CD14-positive monocyte (primary cell): ENCODE results near the gene PSMB11. TPM values are rescaled to one million over a fixed set of nuclear protein-coding genes. Genes with fewer than 3 reads are reported as not detected.

Experiments used
- DNase-seq, 3 donors: peaks; one replicate each; pipeline ENCODE4 v3.0.0-alpha.2; 2011 to 2022
- H2AFZ ChIP-seq: 2 replicates; pipeline ENCODE4 v1.6.0; 2012; ENCODE audit warnings: mild to moderate bottlenecking, low read depth, low read length, inconsistent platforms; ENCODE audit not compliant: insufficient read depth, poor library complexity, severe bottlenecking
- H3K27ac ChIP-seq, 2 donors: 1 replicate in 1 of 2; 2 replicates in 1 of 2; pipeline ENCODE4 v1.5.1; 2012 to 2013; ENCODE audit warnings: low read length in 2 of 2, control low read depth in 1 of 2, inconsistent platforms in 1 of 2, low read depth in 1 of 2, mild to moderate bottlenecking in 1 of 2
- H3K27me3 ChIP-seq, 2 donors: one replicate each; pipeline versions ENCODE4 v1.6.0 to v1.6.1; 2011 to 2013; ENCODE audit warnings: low read length in 2 of 2; ENCODE audit not compliant: control insufficient read depth in 2 of 2, insufficient read depth in 2 of 2
- H3K36me3 ChIP-seq, 2 donors: replicated peaks in 1 of 2; 1 replicate in 1 of 2; 2 replicates in 1 of 2; pipeline versions ENCODE4 v1.5.1 to v1.6.1; 2012 to 2013; ENCODE audit warnings: low read length in 2 of 2, control low read depth in 1 of 2, inconsistent platforms in 1 of 2, mild to moderate bottlenecking in 1 of 2; ENCODE audit not compliant: insufficient read depth in 2 of 2, control insufficient read depth in 1 of 2
- H3K4me1 ChIP-seq, 2 donors: 1 replicate in 1 of 2; 2 replicates in 1 of 2; pipeline versions ENCODE4 v1.5.1 to v1.6.1; 2012 to 2013; ENCODE audit warnings: low read length in 2 of 2, control low read depth in 1 of 2, inconsistent platforms in 1 of 2, mild to moderate bottlenecking in 1 of 2, moderate library complexity in 1 of 2; ENCODE audit not compliant: insufficient read depth in 2 of 2, control insufficient read depth in 1 of 2
- H3K4me2 ChIP-seq: replicated peaks from 2 replicates; pipeline ENCODE3; 2012; ENCODE audit warnings: low read length, moderate library complexity, mild to moderate bottlenecking; ENCODE audit not compliant: poor library complexity, severe bottlenecking; ENCODE audit errors: extremely low read depth
- H3K4me3 ChIP-seq, 3 experiments: fragments of 200-600 bp in 1 of 3; sonication (generic) in 1 of 3; replicated peaks in 1 of 3; 1 replicate in 2 of 3; 2 replicates in 1 of 3; pipeline ENCODE4 v1.5.1; 2011 to 2013; ENCODE audit warnings: low read length in 3 of 3, mild to moderate bottlenecking in 3 of 3, control low read depth in 2 of 3, low read depth in 2 of 3, inconsistent platforms in 1 of 3, moderate library complexity in 1 of 3
- H3K79me2 ChIP-seq: 2 replicates; pipeline ENCODE4 v1.6.0; 2012; ENCODE audit warnings: mild to moderate bottlenecking, control low read depth, inconsistent platforms, low read length, moderate library complexity; ENCODE audit not compliant: insufficient read depth
- H3K9ac ChIP-seq: 2 replicates; pipeline ENCODE4 v1.6.0; 2017; ENCODE audit warnings: low read length, mild to moderate bottlenecking; ENCODE audit not compliant: insufficient read depth, poor library complexity, severe bottlenecking
- H3K9me3 ChIP-seq, 2 donors: replicated peaks in 1 of 2; 1 replicate in 1 of 2; 2 replicates in 1 of 2; pipeline versions ENCODE4 v1.5.1 to v1.6.1; 2012 to 2013; ENCODE audit warnings: low read length in 2 of 2, control low read depth in 1 of 2; ENCODE audit not compliant: control insufficient read depth in 1 of 2, insufficient read depth in 1 of 2
- H4K20me1 ChIP-seq: 2 replicates; pipeline ENCODE4 v1.6.0; 2012; ENCODE audit warnings: mild to moderate bottlenecking, low read length, control low read depth, moderate library complexity; ENCODE audit not compliant: insufficient read depth
- H3K27ac Mint-ChIP-seq, 7 donors: one replicate each; pipeline ENCODE4 v1.8.0; 2020; ENCODE audit warnings: mild to moderate bottlenecking in 7 of 7, mixed read lengths in 7 of 7, moderate library complexity in 6 of 7, inconsistent platforms in 2 of 7
- H3K27me3 Mint-ChIP-seq, 3 donors: one replicate each; pipeline ENCODE4 v1.8.0; 2021 to 2022; ENCODE audit warnings: low read depth in 3 of 3, mild to moderate bottlenecking in 3 of 3, mixed read lengths in 3 of 3, moderate library complexity in 3 of 3, inconsistent platforms in 1 of 3
- H3K36me3 Mint-ChIP-seq, 2 donors: one replicate each; pipeline ENCODE4 v1.8.0; 2020; ENCODE audit warnings: mixed read lengths in 2 of 2, inconsistent platforms in 1 of 2, mild to moderate bottlenecking in 1 of 2
- H3K4me1 Mint-ChIP-seq: one replicate; pipeline ENCODE4 v1.8.0; 2020; ENCODE audit warnings: mild to moderate bottlenecking, mixed read lengths
- H3K4me3 Mint-ChIP-seq, 2 donors: one replicate each; pipeline ENCODE4 v1.8.0; 2020; ENCODE audit warnings: mild to moderate bottlenecking in 2 of 2, mixed read lengths in 2 of 2, moderate library complexity in 1 of 2
- H3K9me3 Mint-ChIP-seq, 7 donors: one replicate each; pipeline ENCODE4 v1.8.0; 2020 to 2022; ENCODE audit warnings: mixed read lengths in 7 of 7, mild to moderate bottlenecking in 6 of 7, moderate library complexity in 6 of 7, inconsistent platforms in 2 of 7
- CTCF ChIP-seq: fragments of 200-600 bp; IDR thresholded peaks from one replicate; pipeline ENCODE4 v1.8.0; 2022; ENCODE audit warnings: antibody characterized with exemption, mild to moderate bottlenecking
- WGBS: methylation state at CpG from one replicate; pipeline ENCODE4 v1.1.5; 2013; ENCODE audit warnings: missing lambda C conversion rate; ENCODE audit not compliant: insufficient coverage; 5-methylcytosine and 5-hydroxymethylcytosine counted together
- intact Hi-C, 2 donors: fragments of 100-400 bp; cut with micrococcal nuclease; formaldehyde crosslinking; loops; one replicate each; pipeline versions ENCODE4 v1.15.0 to v1.15.1; 2023
- polyA plus RNA-seq, 3 donors: library from polyadenylated mRNA; depleted of rRNA in 1 of 3; unstranded in 2 of 3; stranded (reverse) in 1 of 3; fragments of 300-500 nt in 2 of 3; fragments of >200 nt in 1 of 3; fragmentation: Illumina TruSeq in 2 of 3; gene quantifications; 1 replicate in 2 of 3; 2 replicates in 1 of 3; pipeline ENCODE4 v1.2.3, GENCODE V29; 2012 to 2021

Gene PSMB11
- polyA plus RNA-seq, 3 donors, result not detected

- H2AFZ ChIP-seq, result no peak overlapping the region
- no peaks in the 10 kb centered on the region for H3K9me3 ChIP-seq
- TF ChIP-seq CTCF, result no peak
- H3K4me2 ChIP-seq, result no peak overlapping the region
- H3K4me1 ChIP-seq, result peaks cover 31 to 39% of the 10 kb centered on the region in 2 donors
- H3K9me3 Mint-ChIP-seq, result no peaks in the 10 kb centered on the region
- H3K36me3 Mint-ChIP-seq, result peaks cover 73 to 74% of the 10 kb centered on the region in 2 donors
- peaks cover 70% of the 10 kb centered on the region for H3K79me2 ChIP-seq
- no CpG with 5 or more reads among the region's 4 CpGs for WGBS
- peaks cover 35% of the 10 kb centered on the region for H3K4me1 Mint-ChIP-seq
- H3K27me3 ChIP-seq, result no peaks in the 10 kb centered on the region
- intact Hi-C loops, result loop anchor here in 1 of 2 donors (5.0 kb wide), 2 partner anchors 38 to 118 kb away; no protein-coding TSS in a partner anchor
- peak overlapping the region in 6 of 7 donors; percentile 64 to 90 (median 74) for H3K27ac Mint-ChIP-seq
- H3K4me3 Mint-ChIP-seq, result no peak overlapping the region
- no peak overlapping the region for H3K9ac ChIP-seq
- H3K36me3 ChIP-seq, result peaks cover 61 to 77% of the 10 kb centered on the region in 2 donors
- peaks cover 71% of the 10 kb centered on the region for H4K20me1 ChIP-seq
- H3K27me3 Mint-ChIP-seq, result no peaks in the 10 kb centered on the region
- H3K27ac ChIP-seq, result peak overlapping the region in 1 of 2 donors; percentile 2
- H3K4me3 ChIP-seq, result no peak overlapping the region
- peak in 2 of 3 donors; percentile 26 to 29 for DNase-seq
Observed at GRCh38 chr14:23069413-23069806, 27.4 kb downstream of the PSMB11 start.

- Histone ChIP-seq H3K79me2 (peaks cover 81% of the 10 kb centered on the region), H3K4me1 (peaks cover 31 to 39% of the 10 kb centered on the region in 2 donors)
Observed at GRCh38 chr14:23070262-23071129, 28.5 kb downstream of the PSMB11 start.

More at GRCh38 chr14:23070262-23071129, 28.5 kb downstream of the PSMB11 start:
- intact Hi-C loops, result no loop called here
- H3K9me3 ChIP-seq, result no peaks in the 10 kb centered on the region
- no peak for DNase-seq
- Mint-ChIP-seq H3K9me3 (no peaks in the 10 kb centered on the region), H3K4me1 (peaks cover 35% of the 10 kb centered on the region), H3K36me3 (peaks cover 70 to 72% of the 10 kb centered on the region in 2 donors), H3K4me3 (peak overlapping the region; percentile 97 to 98), H3K27ac (peak overlapping the region; percentile 87 to 96 (median 93)), H3K27me3 (no peaks in the 10 kb centered on the region)
- H3K27me3 ChIP-seq, result no peaks in the 10 kb centered on the region
- H3K36me3 ChIP-seq, result peaks cover 64 to 77% of the 10 kb centered on the region in 2 donors
- H3K27ac ChIP-seq, result peak overlapping the region; percentile 31 to 75
- H3K4me2 ChIP-seq, result peak overlapping the region; percentile 71
- H2AFZ ChIP-seq, result peak overlapping the region; percentile 85
- peak overlapping the region; percentile 60 for H3K9ac ChIP-seq
- H3K4me3 ChIP-seq, result peak overlapping the region; percentile 52 to 89 (median 87)
- WGBS, result 58% methylated on average over 2 of the region's 10 CpGs
- peaks cover 67% of the 10 kb centered on the region for H4K20me1 ChIP-seq
- no peak for TF ChIP-seq CTCF
